Mesenchymal stem cell (in vitro differentiated cells and primary cell): ENCODE results near the gene ZDHHC1.
A peak's percentile ranks its signal among the peaks of the same experiment; 100 is the strongest.

Experiments
- DNase-seq: peaks from one replicate; pipeline ENCODE4 v3.0.0-alpha.2; 2013
- H2AFZ ChIP-seq: one replicate; pipeline ENCODE4 v1.6.1; 2013; ENCODE audit warnings: low read depth, mild to moderate bottlenecking, control low read depth, inconsistent platforms, low read length, moderate library complexity
- H2AK5ac ChIP-seq: 2 replicates; pipeline ENCODE4 v1.6.1; 2013; ENCODE audit warnings: low read length, moderate library complexity, mild to moderate bottlenecking, inconsistent platforms; ENCODE audit not compliant: severe bottlenecking
- H2BK120ac ChIP-seq: one replicate; pipeline ENCODE4 v1.6.1; 2013; ENCODE audit warnings: low read depth, mild to moderate bottlenecking, inconsistent platforms, low read length, moderate library complexity
- H2BK12ac ChIP-seq, 2 experiments: one replicate each; pipeline ENCODE4 v1.6.1; 2013; ENCODE audit warnings: inconsistent platforms in 2 of 2, low read length in 2 of 2, mild to moderate bottlenecking in 2 of 2, moderate library complexity in 2 of 2, control low read depth in 1 of 2
- H2BK15ac ChIP-seq: one replicate; pipeline ENCODE4 v1.6.1; 2013; ENCODE audit warnings: mild to moderate bottlenecking, low read depth, inconsistent platforms; ENCODE audit not compliant: poor library complexity, severe bottlenecking
- H2BK5ac ChIP-seq: 2 replicates; pipeline ENCODE4 v1.6.1; 2013; ENCODE audit warnings: low read depth, mild to moderate bottlenecking, low read length, control low read depth, inconsistent platforms; ENCODE audit not compliant: poor library complexity, severe bottlenecking
- H3K14ac ChIP-seq, 2 experiments: one replicate each; pipeline ENCODE4 v1.6.1; 2013; ENCODE audit warnings: inconsistent platforms in 2 of 2, low read length in 2 of 2, control low read depth in 1 of 2, mild to moderate bottlenecking in 1 of 2, moderate library complexity in 1 of 2
- H3K18ac ChIP-seq, 2 experiments: one replicate each; pipeline ENCODE4 v1.6.1; 2013; ENCODE audit warnings: inconsistent platforms in 2 of 2, low read length in 2 of 2, control low read depth in 1 of 2, low read depth in 1 of 2, mild to moderate bottlenecking in 1 of 2
- H3K23ac ChIP-seq, 2 experiments: one replicate each; pipeline ENCODE4 v1.6.1; 2013; ENCODE audit warnings: inconsistent platforms in 2 of 2, low read length in 2 of 2, mild to moderate bottlenecking in 2 of 2, moderate library complexity in 2 of 2, control low read depth in 1 of 2
- H3K27ac ChIP-seq: 2 replicates; pipeline ENCODE4 v1.5.1; 2013; ENCODE audit warnings: mild to moderate bottlenecking, moderate library complexity, low read length, control low read depth, inconsistent platforms; ENCODE audit not compliant: poor library complexity, severe bottlenecking
- H3K27me3 ChIP-seq, 2 experiments: 2 replicates each; pipeline versions ENCODE4 v1.6.1 to v1.7.0; 2013; ENCODE audit warnings: low read length in 2 of 2, mild to moderate bottlenecking in 2 of 2, moderate library complexity in 2 of 2, control low read depth in 1 of 2, inconsistent platforms in 1 of 2; ENCODE audit not compliant: control insufficient read depth in 1 of 2, insufficient read depth in 1 of 2
- H3K36me3 ChIP-seq, 2 experiments: 2 replicates each; pipeline versions ENCODE4 v1.6.1 to v1.7.0; 2013; ENCODE audit warnings: low read length in 2 of 2, control low read depth in 1 of 2, inconsistent platforms in 1 of 2, low read depth in 1 of 2, mild to moderate bottlenecking in 1 of 2; ENCODE audit not compliant: insufficient read depth in 2 of 2, control insufficient read depth in 1 of 2
- H3K4ac ChIP-seq, 2 experiments: one replicate each; pipeline ENCODE4 v1.6.1; 2013; ENCODE audit warnings: inconsistent platforms in 2 of 2, low read length in 2 of 2, mild to moderate bottlenecking in 2 of 2, moderate library complexity in 2 of 2, control low read depth in 1 of 2, low read depth in 1 of 2
- H3K4me1 ChIP-seq: 2 replicates; pipeline ENCODE4 v1.6.1; 2013; ENCODE audit warnings: low read depth, low read length, control low read depth; ENCODE audit not compliant: control insufficient read depth, insufficient read depth
- H3K4me2 ChIP-seq: 2 replicates; pipeline ENCODE4 v1.6.1; 2013; ENCODE audit warnings: low read length, mild to moderate bottlenecking, inconsistent platforms; ENCODE audit not compliant: poor library complexity, severe bottlenecking
- H3K4me3 ChIP-seq, 2 experiments: 2 replicates each; pipeline versions ENCODE4 v1.5.1 to v1.7.0; 2013; ENCODE audit warnings: low read length in 2 of 2, mild to moderate bottlenecking in 2 of 2, control low read depth in 1 of 2, low read depth in 1 of 2; ENCODE audit not compliant: insufficient read depth in 1 of 2
- H3K79me1 ChIP-seq: replicated peaks from 2 replicates; pipeline ENCODE4 v1.6.1; 2013; ENCODE audit warnings: mild to moderate bottlenecking, control low read depth, low read length, inconsistent platforms; ENCODE audit not compliant: poor library complexity, severe bottlenecking
- H3K9ac ChIP-seq: 2 replicates; pipeline ENCODE4 v1.7.0; 2013; ENCODE audit warnings: mild to moderate bottlenecking, low read length, moderate library complexity
- H3K9me3 ChIP-seq: 2 replicates; pipeline ENCODE4 v1.7.0; 2013; ENCODE audit warnings: mild to moderate bottlenecking, low read length; ENCODE audit not compliant: control insufficient read depth
- H4K8ac ChIP-seq: one replicate; pipeline ENCODE4 v1.6.1; 2013; ENCODE audit warnings: inconsistent platforms, mild to moderate bottlenecking, low read length, moderate library complexity
- H4K91ac ChIP-seq: one replicate; pipeline ENCODE4 v1.6.1; 2013; ENCODE audit warnings: mild to moderate bottlenecking, low read length, inconsistent platforms
- WGBS: methylation state at CpG from one replicate; pipeline ENCODE4 v1.1.7; 2013; ENCODE audit warnings: mixed read lengths; 5-methylcytosine and 5-hydroxymethylcytosine counted together

Gene ZDHHC1

DNA sequence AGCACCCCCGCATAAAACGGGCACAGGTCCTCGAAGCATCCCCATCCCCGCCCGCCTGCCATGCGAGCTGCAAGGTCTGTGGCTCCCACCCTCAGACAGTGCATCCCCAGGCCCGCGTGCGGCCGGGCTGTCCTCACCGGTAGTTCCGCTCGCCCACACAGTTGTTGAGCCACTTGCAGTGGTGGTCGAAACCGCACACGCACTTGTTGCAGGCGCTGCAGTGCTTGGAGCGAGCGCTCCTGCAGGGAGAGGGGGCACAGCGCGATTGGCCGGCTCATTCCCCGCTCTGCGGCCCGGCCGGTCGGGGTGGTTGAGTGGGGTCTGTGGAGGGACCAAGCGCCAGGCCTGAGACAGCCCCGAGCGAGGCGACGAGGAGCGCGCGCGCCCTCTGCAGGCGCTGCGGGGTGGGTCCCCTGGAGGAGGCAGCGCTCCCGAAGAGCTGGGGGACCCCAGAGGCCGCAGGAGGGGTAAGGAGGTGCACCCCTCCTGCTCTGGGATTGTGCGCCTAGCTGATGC is 17.0 kb downstream of the ZDHHC1 start:
- H3K36me3 ChIP-seq = no peaks in the 10 kb centered on the region
- H3K4me3 ChIP-seq = no peak overlapping the region
- no peak overlapping the region for H2AFZ ChIP-seq
- H3K14ac ChIP-seq = no peak overlapping the region
- H3K23ac ChIP-seq = peak overlapping the region in 1 of 2 experiments; percentile 61
- no peak overlapping the region for H4K8ac ChIP-seq
- H3K27me3 ChIP-seq = peaks cover 0 to 68% of the 10 kb centered on the region in 2 experiments
- H2AK5ac ChIP-seq = no peak overlapping the region
- H2BK15ac ChIP-seq = no peak overlapping the region
- H3K9ac ChIP-seq = no peak overlapping the region
- no peak overlapping the region for H4K91ac ChIP-seq
- no peak overlapping the region for H2BK120ac ChIP-seq
- H3K4me2 ChIP-seq = no peak overlapping the region
- H3K4ac ChIP-seq = no peak overlapping the region
- 30% methylated on average over 42 of the region's 42 CpGs for WGBS
- H3K79me1 ChIP-seq = no peaks in the 10 kb centered on the region
- peaks cover 32% of the 10 kb centered on the region for H3K4me1 ChIP-seq
- H2BK12ac ChIP-seq = peak overlapping the region in 1 of 2 experiments; percentile 49
- peak; percentile 50 for DNase-seq
- H3K9me3 ChIP-seq = no peaks in the 10 kb centered on the region
- H2BK5ac ChIP-seq = no peak overlapping the region
- no peak overlapping the region for H3K27ac ChIP-seq
- peak overlapping the region in 1 of 2 experiments; percentile 28 for H3K18ac ChIP-seq

DNA sequence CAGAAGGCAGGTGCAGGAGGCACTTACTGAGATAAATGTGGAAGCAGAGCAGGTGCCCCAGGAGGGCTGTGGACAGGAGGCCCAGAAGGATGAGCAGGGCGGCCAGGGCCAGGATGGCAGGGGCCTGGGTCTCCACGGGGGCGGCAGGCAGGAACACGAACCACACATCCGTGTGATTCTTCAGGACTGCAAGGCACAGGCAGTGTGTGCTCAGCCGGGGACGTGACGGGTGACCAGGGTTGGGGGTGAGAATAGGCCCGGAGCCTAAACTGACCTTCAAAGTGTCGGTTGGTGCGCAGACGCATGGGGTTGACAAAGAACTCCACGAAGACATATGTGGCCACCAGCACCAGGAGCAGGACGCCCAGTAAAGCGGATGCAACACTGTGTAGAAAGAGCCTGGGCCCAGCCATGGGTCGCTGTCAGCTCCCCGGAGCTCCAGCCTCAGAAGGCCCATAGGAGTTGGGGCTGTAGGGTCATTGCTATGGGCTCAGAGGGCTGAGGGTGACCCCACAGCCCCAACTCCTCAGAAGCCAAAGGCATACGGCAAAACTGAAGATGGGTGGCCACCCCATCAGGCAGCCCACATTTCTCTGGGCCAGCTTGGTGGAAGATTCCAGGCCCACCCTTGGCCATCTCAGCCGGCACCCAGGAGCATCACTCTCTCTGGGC is 17.6 kb downstream of the ZDHHC1 start:
- Histone ChIP-seq H2BK15ac (no peak overlapping the region), H4K8ac (no peak overlapping the region), H3K18ac (no peak overlapping the region), H3K23ac (peak overlapping the region in 1 of 2 experiments; percentile 61), H2AFZ (no peak overlapping the region), H3K9ac (no peak overlapping the region), H2AK5ac (no peak overlapping the region), H2BK5ac (no peak overlapping the region), H3K4me1 (peaks cover 38% of the 10 kb centered on the region), H2BK12ac (no peak overlapping the region), H2BK120ac (no peak overlapping the region), H3K9me3 (no peaks in the 10 kb centered on the region), H3K4me2 (no peak overlapping the region), H3K27me3 (peaks cover 0 to 74% of the 10 kb centered on the region in 2 experiments), H3K14ac (no peak overlapping the region), H3K4me3 (no peak overlapping the region), H3K79me1 (no peaks in the 10 kb centered on the region), H3K4ac (no peak overlapping the region), H3K36me3 (no peaks in the 10 kb centered on the region), H4K91ac (no peak overlapping the region), H3K27ac (no peak overlapping the region)
- 97% methylated on average over 19 of the region's 19 CpGs for WGBS
- DNase-seq = no peak

DNA sequence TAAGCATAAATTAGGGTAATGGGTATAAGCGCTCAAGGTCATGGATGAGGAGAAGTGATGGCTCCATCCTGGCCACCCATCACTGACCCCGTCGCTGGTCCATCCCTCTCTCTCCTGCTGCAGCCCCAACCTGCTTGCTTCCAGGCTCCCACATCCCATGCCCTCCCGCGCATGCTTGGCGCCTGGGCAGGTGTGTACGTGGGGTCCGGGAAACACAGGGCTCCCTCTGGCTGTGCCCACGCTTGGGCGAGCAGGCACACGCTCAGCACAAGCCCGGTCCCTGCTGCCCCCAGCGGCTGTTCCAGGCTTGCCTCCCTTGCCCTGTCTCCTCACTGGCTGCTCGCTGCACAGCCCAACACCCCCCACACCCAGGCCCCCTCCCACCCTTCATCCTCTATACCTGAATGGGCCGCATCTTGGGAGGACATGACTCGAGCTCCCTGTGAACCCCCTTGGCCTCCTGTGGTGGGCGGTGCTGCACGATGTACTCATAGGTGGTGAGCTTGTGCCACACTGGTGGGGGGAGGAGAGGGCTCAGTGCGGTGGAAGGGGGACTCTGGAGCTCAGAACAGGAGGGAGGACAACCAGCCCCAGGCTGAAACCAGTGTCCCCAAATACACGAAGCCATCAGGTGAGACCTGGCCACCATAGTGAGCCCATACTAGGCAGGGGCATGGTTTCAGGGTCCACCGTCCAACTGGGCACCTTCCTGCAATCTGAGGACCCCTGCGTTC is 18.3 kb downstream of the ZDHHC1 start:
- peak overlapping the region in 1 of 2 experiments; percentile 28 for H3K14ac ChIP-seq
- DNase-seq = no peak
- no peaks in the 10 kb centered on the region for H3K36me3 ChIP-seq
- H3K4me3 ChIP-seq = no peak overlapping the region
- H4K8ac ChIP-seq = no peak overlapping the region
- no peak overlapping the region for H2BK120ac ChIP-seq
- H2BK12ac ChIP-seq = no peak overlapping the region
- no peak overlapping the region for H2BK15ac ChIP-seq
- no peak overlapping the region for H3K18ac ChIP-seq
- peak overlapping the region; percentile 5 for H4K91ac ChIP-seq
- H3K9me3 ChIP-seq = no peaks in the 10 kb centered on the region
- H2AFZ ChIP-seq = no peak overlapping the region
- 97% methylated on average over 22 of the region's 22 CpGs for WGBS
- peaks cover 0 to 80% of the 10 kb centered on the region in 2 experiments for H3K27me3 ChIP-seq
- H2AK5ac ChIP-seq = no peak overlapping the region
- no peak overlapping the region for H3K4ac ChIP-seq
- no peak overlapping the region for H3K23ac ChIP-seq
- H3K79me1 ChIP-seq = no peaks in the 10 kb centered on the region
- H3K9ac ChIP-seq = no peak overlapping the region
- no peak overlapping the region for H2BK5ac ChIP-seq
- H3K4me2 ChIP-seq = no peak overlapping the region
- peaks cover 45% of the 10 kb centered on the region for H3K4me1 ChIP-seq
- no peak overlapping the region for H3K27ac ChIP-seq
